Right lobe of liver (tissue), 4 donors: ENCODE data around the gene ZMYND19.

Experiments used
- CTCF ChIP-seq, 4 donors: fragments of 200-600 bp in 3 of 4; fragments of 450-650 bp in 1 of 4; IDR thresholded peaks; one replicate each; pipeline versions ENCODE4 v1.5.1 to v1.8.0; 2016 to 2022; ENCODE audit warnings: antibody characterized with exemption in 4 of 4, mild to moderate bottlenecking in 2 of 4
- POLR2A ChIP-seq: fragments of 450-650 bp; IDR thresholded peaks from one replicate; pipeline ENCODE4 v1.6.1; 2017; ENCODE audit warnings: antibody characterized with exemption, mild to moderate bottlenecking
- donor health status: DM: no; HTN: no; CAD: no.
- donor health status: DM: no; HTN: no; CAD: no.
- donor health status: DM: no; HTN: yes; CAD: no.

GRCh38 chr9:137603879-137604278 is 13.6 kb upstream of the ZMYND19 start:
- no peak for TF ChIP-seq POLR2A
- no peak for TF ChIP-seq CTCF (IDR thresholded peaks at IDR 0.05)
